WTC11 (cell line): ENCODE data around the gene OR52K2.

Source experiments
- CTCF ChIP-seq: fragments of 200-600 bp; IDR thresholded peaks from 2 replicates; pipeline ENCODE4 v1.8.0; 2022; ENCODE audit warnings: antibody characterized with exemption
- E2F4 ChIP-seq: sonication (generic); formaldehyde crosslinking; IDR thresholded peaks from 2 replicates; pipeline ENCODE4 v1.8.1; 2022; ENCODE audit warnings: low read depth, mild to moderate bottlenecking, moderate library complexity, missing genetic modification reagents, borderline replicate concordance
- FOXJ3 ChIP-seq: sonication (generic); formaldehyde crosslinking; IDR thresholded peaks from 2 replicates; pipeline ENCODE4 v1.9.0; 2021; ENCODE audit warnings: missing genetic modification reagents, mild to moderate bottlenecking, borderline replicate concordance
- GRHL2 ChIP-seq: fragments of 250-450 bp; sonication (Bioruptor Pico); IDR thresholded peaks from 2 replicates; pipeline ENCODE4 v1.8.0; 2022; ENCODE audit warnings: mild to moderate bottlenecking, moderate library complexity; ENCODE audit not compliant: insufficient replicate concordance, severe bottlenecking
- JUN ChIP-seq: sonication (generic); formaldehyde crosslinking; IDR thresholded peaks from 2 replicates; pipeline ENCODE4 v1.8.0; 2023; ENCODE audit warnings: mild to moderate bottlenecking, missing genetic modification reagents
- MAX ChIP-seq: sonication (generic); formaldehyde crosslinking; IDR thresholded peaks from 2 replicates; pipeline ENCODE4 v1.8.0; 2022; ENCODE audit warnings: mild to moderate bottlenecking, missing genetic modification reagents
- PRDM15 ChIP-seq: sonication (generic); formaldehyde crosslinking; IDR thresholded peaks from 2 replicates; pipeline ENCODE4 v1.8.0; 2022; ENCODE audit warnings: missing genetic modification reagents
- ZBTB43 ChIP-seq: sonication (generic); formaldehyde crosslinking; IDR thresholded peaks from 2 replicates; pipeline ENCODE4 v1.8.1; 2023; ENCODE audit warnings: mild to moderate bottlenecking, missing genetic modification reagents
- ZNF263 ChIP-seq: sonication (generic); formaldehyde crosslinking; IDR thresholded peaks from 2 replicates; pipeline ENCODE4 v1.8.1; 2022; ENCODE audit warnings: low read depth, mild to moderate bottlenecking, moderate library complexity, missing genetic modification reagents
- ZNF317 ChIP-seq: sonication (generic); formaldehyde crosslinking; IDR thresholded peaks from 2 replicates; pipeline ENCODE4 v1.8.1; 2023; ENCODE audit warnings: low read depth, mild to moderate bottlenecking, moderate library complexity, missing genetic modification reagents, borderline replicate concordance
- ZNF416 ChIP-seq: fragments of 250-450 bp; sonication (Bioruptor Pico); IDR thresholded peaks from 2 replicates; pipeline ENCODE4 v1.9.0; 2021; ENCODE audit warnings: mild to moderate bottlenecking, inconsistent platforms

GRCh38 chr11:4453118-4453517 lies 4.0 kb downstream of the OR52K2 start:
- no peak for TF ChIP-seq GRHL2 (CRISPR knock-in tag)
- TF ChIP-seq ZNF317 (CRISPR knock-in tag), result no peak
- TF ChIP-seq MAX (CRISPR knock-in tag), result no peak
- TF ChIP-seq CTCF, result no peak
- no peak for TF ChIP-seq FOXJ3 (CRISPR knock-in tag)
- no peak for TF ChIP-seq E2F4 (CRISPR knock-in tag)
- TF ChIP-seq ZNF263 (CRISPR knock-in tag), result no peak
- no peak for TF ChIP-seq ZBTB43 (CRISPR knock-in tag)
- TF ChIP-seq PRDM15 (CRISPR knock-in tag), result no peak
- no peak for TF ChIP-seq JUN (CRISPR knock-in tag)
- TF ChIP-seq ZNF416 (CRISPR knock-in tag), result no peak
